Measurements from ENCODE around the gene MGST2.
"Not testable (repeated sequence)": the region's sequence is repeated elsewhere in the genome, so short reads cannot be mapped to it uniquely, and the experiment has no call there.

The MGST2 gene

GRCh38 chr4:139689093-139689722 is 23.6 kb downstream of the MGST2 start:
- TF ChIP-seq GATA1 (IDR thresholded peaks at IDR 0.05; ENCODE audit: low read depth, low read length): no peak
- no peak for TF ChIP-seq POLR2A (IDR thresholded peaks at IDR 0.05; ENCODE audit: low read length)
- no peak for DNase-seq

GRCh38 chr4:139690419-139690818 is 24.8 kb downstream of the MGST2 start:
- no peak for DNase-seq
- no peak for TF ChIP-seq GATA1 (IDR thresholded peaks at IDR 0.05; ENCODE audit: low read depth, low read length)
- TF ChIP-seq POLR2A (IDR thresholded peaks at IDR 0.05; ENCODE audit: low read length): no peak

GRCh38 chr4:139692309-139693012 is 26.8 kb downstream of the MGST2 start:
- TF ChIP-seq GATA1 (IDR thresholded peaks at IDR 0.05; ENCODE audit: low read depth, low read length) (no peak), POLR2A (IDR thresholded peaks at IDR 0.05; ENCODE audit: low read length) (no peak)
- DNase-seq: peak; percentile 26 to 51

GRCh38 chr4:139694522-139695107 is 29.0 kb downstream of the MGST2 start:
- TF ChIP-seq GATA1 (IDR thresholded peaks at IDR 0.05; ENCODE audit: low read depth, low read length) (no peak), POLR2A (IDR thresholded peaks at IDR 0.05; ENCODE audit: low read length) (no peak)
- DNase-seq: no peak

- no peak for DNase-seq
- TF ChIP-seq GATA1 (IDR thresholded peaks at IDR 0.05; ENCODE audit: low read depth, low read length) (no peak), POLR2A (IDR thresholded peaks at IDR 0.05; ENCODE audit: low read length) (no peak)
Observed at GRCh38 chr4:139696491-139696890, 30.9 kb downstream of the MGST2 start.

GRCh38 chr4:139698167-139698925 is 32.7 kb downstream of the MGST2 start:
- DNase-seq: not testable (repeated sequence)

GRCh38 chr4:139700568-139700967 is 34.9 kb downstream of the MGST2 start:
- TF ChIP-seq POLR2A (IDR thresholded peaks at IDR 0.05; ENCODE audit: low read length) (no peak), GATA1 (IDR thresholded peaks at IDR 0.05; ENCODE audit: low read depth, low read length) (no peak)
- DNase-seq: no peak

GRCh38 chr4:139704915-139705485 is 39.4 kb downstream of the MGST2 start:
- TF ChIP-seq POLR2A (IDR thresholded peaks at IDR 0.05; ENCODE audit: low read length) (no peak), GATA1 (IDR thresholded peaks at IDR 0.05; ENCODE audit: low read depth, low read length) (no peak)
- peak; percentile 16 to 18 for DNase-seq

- TF ChIP-seq GATA1 (IDR thresholded peaks at IDR 0.05; ENCODE audit: low read depth, low read length) (no peak), POLR2A (IDR thresholded peaks at IDR 0.05; ENCODE audit: low read length) (no peak)
- DNase-seq: no peak
Observed at GRCh38 chr4:139709660-139710059, 44.0 kb downstream of the MGST2 start.

GRCh38 chr4:139710073-139710472 is 44.5 kb downstream of the MGST2 start:
- DNase-seq: no peak
- no peak for TF ChIP-seq GATA1 (IDR thresholded peaks at IDR 0.05; ENCODE audit: low read depth, low read length)
- no peak for TF ChIP-seq POLR2A (IDR thresholded peaks at IDR 0.05; ENCODE audit: low read length)

- no peak for DNase-seq
- no peak for TF ChIP-seq GATA1 (IDR thresholded peaks at IDR 0.05; ENCODE audit: low read depth, low read length)
Observed at GRCh38 chr4:139711461-139711860, 45.8 kb downstream of the MGST2 start.

GRCh38 chr4:139712882-139713281 is 47.3 kb downstream of the MGST2 start:
- TF ChIP-seq POLR2A (IDR thresholded peaks at IDR 0.05; ENCODE audit: low read length): no peak

GRCh38 chr4:139715746-139716391 is 50.2 kb downstream of the MGST2 start:
- DNase-seq: no peak
- TF ChIP-seq GATA1 (IDR thresholded peaks at IDR 0.05; ENCODE audit: low read depth, low read length) (no peak), POLR2A (IDR thresholded peaks at IDR 0.05; ENCODE audit: low read length) (no peak)

More at GRCh38 chr4:139712882-139713281, 47.3 kb downstream of the MGST2 start:
- no peak for DNase-seq

GRCh38 chr4:139718358-139718757 is 52.7 kb downstream of the MGST2 start:
- no peak for TF ChIP-seq GATA1 (IDR thresholded peaks at IDR 0.05; ENCODE audit: low read depth, low read length)
- TF ChIP-seq POLR2A (IDR thresholded peaks at IDR 0.05; ENCODE audit: low read length): no peak
- DNase-seq: no peak
